ENCODE measurements around the gene SDK2.

Gene SDK2

GRCh38 chr17:73669771-73670170 lies 25.5 kb upstream of the SDK2 start (continued):
- TF ChIP-seq ZNF660 (tag by site-specific recombination; IDR thresholded peaks at IDR 0.05) (no peak), ZNF169 (tag by site-specific recombination; IDR thresholded peaks at IDR 0.05) (no peak), KLF1 (tag by site-specific recombination; IDR thresholded peaks at IDR 0.05) (no peak), ZNF558 (tag by site-specific recombination; IDR thresholded peaks at IDR 0.05) (no peak), ZSCAN16 (tag by site-specific recombination; IDR thresholded peaks at IDR 0.05) (no peak), TRIM28 (IDR thresholded peaks at IDR 0.05; ENCODE audit: borderline replicate concordance, low read length) (peak; percentile 93), HOXA7 (CRISPR knock-in tag; IDR thresholded peaks at IDR 0.05; ENCODE audit: borderline replicate concordance) (no peak), YY1 (tag by site-specific recombination; IDR thresholded peaks at IDR 0.05) (no peak), ZBTB49 (tag by site-specific recombination; IDR thresholded peaks at IDR 0.05; ENCODE audit: low read depth) (no peak), ZSCAN18 (tag by site-specific recombination; IDR thresholded peaks at IDR 0.05) (no peak)
- TF ChIP-seq, protein P1, sequence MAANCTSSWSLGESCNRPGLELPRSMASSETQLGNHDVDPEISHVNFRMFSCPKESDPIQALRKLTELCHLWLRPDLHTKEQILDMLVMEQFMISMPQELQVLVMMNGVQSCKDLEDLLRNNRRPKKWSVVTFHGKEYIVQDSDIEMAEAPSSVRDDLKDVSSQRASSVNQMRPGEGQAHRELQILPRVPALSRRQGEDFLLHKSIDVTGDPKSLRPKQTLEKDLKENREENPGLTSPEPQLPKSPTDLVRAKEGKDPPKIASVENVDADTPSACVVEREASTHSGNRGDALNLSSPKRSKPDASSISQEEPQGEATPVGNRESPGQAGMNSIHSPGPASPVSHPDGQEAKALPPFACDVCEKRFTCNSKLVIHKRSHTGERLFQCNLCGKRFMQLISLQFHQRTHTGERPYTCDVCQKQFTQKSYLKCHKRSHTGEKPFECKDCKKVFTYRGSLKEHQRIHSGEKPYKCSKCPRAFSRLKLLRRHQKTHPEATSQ (tag by site-specific recombination; IDR thresholded peaks at IDR 0.05) = no peak

DNA sequence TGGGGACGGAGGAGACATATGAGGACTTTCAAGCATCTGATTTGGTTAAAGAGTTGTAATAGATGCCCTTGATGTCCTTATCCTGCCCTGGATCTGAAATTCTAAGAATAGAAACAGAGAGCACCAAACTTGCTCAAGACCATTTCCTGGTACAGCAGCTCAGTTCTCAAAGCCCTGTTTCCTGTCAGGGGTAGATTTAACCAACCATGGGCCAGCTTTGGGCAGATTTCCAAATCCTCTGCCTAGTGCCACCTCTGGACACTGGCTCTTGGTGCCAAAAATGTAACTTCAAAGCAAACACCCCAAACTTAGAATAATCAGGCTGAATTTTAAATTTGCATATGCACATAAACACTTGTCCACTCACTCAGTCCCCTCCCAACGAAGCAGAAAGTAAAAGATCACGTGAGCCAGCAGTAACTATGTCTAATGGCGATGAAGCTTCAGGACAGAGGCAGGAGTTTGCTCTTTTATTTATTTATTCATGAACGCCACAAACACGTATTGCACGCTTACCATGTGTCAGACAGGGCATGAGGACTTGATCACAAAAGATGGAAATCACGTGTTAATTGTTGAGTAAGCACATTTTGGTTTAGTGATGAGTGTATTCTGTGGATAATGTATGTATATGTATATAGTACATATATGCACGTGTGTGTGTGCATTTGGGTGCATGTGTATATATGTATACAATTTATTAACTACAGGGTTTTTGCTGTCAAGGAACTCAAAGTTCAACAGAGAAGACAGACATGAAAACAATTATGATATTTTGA lies 23.1 kb upstream of the SDK2 start:
- Histone ChIP-seq H3K9me3 (ENCODE audit: control insufficient read depth, insufficient read depth, low read depth, low read length) (peaks cover 2% of the 10 kb centered on the region), H3K36me3 (ENCODE audit: control insufficient read depth in 2 of 2, insufficient read depth in 1 of 2, low read length in 2 of 2) (no peaks in the 10 kb centered on the region), H3K4me3 (ENCODE audit: low read depth, low read length) (no peak overlapping the region), H3K27ac (ENCODE audit: extremely low read depth, low read depth, low read length) (no peak overlapping the region), H3K4me1 (ENCODE audit: control insufficient read depth, insufficient read depth, low read length) (no peaks in the 10 kb centered on the region)
- CTCF ChIA-PET = interaction anchor here (0.8 to 1.4 kb wide), 3 partner anchors 10 to 423 kb away, joined by 3 to 5 read pairs (median 4); no protein-coding TSS in a partner anchor
- POLR2A ChIA-PET = no interaction called here
- TF ChIP-seq ZNF221 (tag by site-specific recombination; IDR thresholded peaks at IDR 0.05; ENCODE audit: borderline replicate concordance) = no peak
- no peak for TF ChIP-seq ZBTB21 (tag by site-specific recombination; IDR thresholded peaks at IDR 0.05)
- TF ChIP-seq ZNF776 (tag by site-specific recombination; IDR thresholded peaks at IDR 0.05; ENCODE audit: borderline replicate concordance) = no peak
- TF ChIP-seq ZNF169 (tag by site-specific recombination; IDR thresholded peaks at IDR 0.05) = no peak
- TF ChIP-seq ZBTB6 (tag by site-specific recombination; IDR thresholded peaks at IDR 0.05) = no peak
- no peak for TF ChIP-seq AEBP2 (tag by site-specific recombination; IDR thresholded peaks at IDR 0.05; ENCODE audit: borderline replicate concordance)
- TF ChIP-seq ZSCAN18 (tag by site-specific recombination; IDR thresholded peaks at IDR 0.05) = no peak
- TF ChIP-seq ZNF791 (tag by site-specific recombination; IDR thresholded peaks at IDR 0.05) = no peak
- no peak for TF ChIP-seq TCF7L2 (IDR thresholded peaks at IDR 0.05; ENCODE audit: borderline replicate concordance, low read depth, low read length)
- TF ChIP-seq ZBTB11 (tag by site-specific recombination; conservative IDR thresholded peaks at IDR 0.05; ENCODE audit: low read depth) = no peak
- no peak for TF ChIP-seq ZNF18 (tag by site-specific recombination; IDR thresholded peaks at IDR 0.05)
